ENCODE results near the gene STAC.
"Not testable (repeated sequence)": the region's sequence is repeated elsewhere in the genome, so short reads cannot be mapped to it uniquely, and the experiment has no call there.

Gene STAC

GRCh38 chr3:36496684-36497633 is 116.7 kb downstream of the STAC start:
- DNase-seq (ENCODE audit: low read depth, low spot score) = no peak
- H3K4me3 ChIP-seq (ENCODE audit: low read length) = no peak overlapping the region

GRCh38 chr3:36500053-36500452 is 119.7 kb downstream of the STAC start:
- not testable (repeated sequence) for DNase-seq (ENCODE audit: low read depth, low spot score); H3K4me3 ChIP-seq (ENCODE audit: low read length)

GRCh38 chr3:36501616-36502015 is 121.3 kb downstream of the STAC start:
- no peak overlapping the region for H3K4me3 ChIP-seq (ENCODE audit: low read length)
- no peak for DNase-seq (ENCODE audit: low read depth, low spot score)

GRCh38 chr3:36505393-36505792 is 125.1 kb downstream of the STAC start:
- no peak overlapping the region for H3K4me3 ChIP-seq (ENCODE audit: low read length)
- no peak for DNase-seq (ENCODE audit: low read depth, low spot score)

GRCh38 chr3:36511791-36512486 is 131.6 kb downstream of the STAC start:
- no peak overlapping the region for H3K4me3 ChIP-seq (ENCODE audit: low read length)
- no peak for DNase-seq (ENCODE audit: low read depth, low spot score)

- DNase-seq (ENCODE audit: low read depth, low spot score) = no peak
- no peak overlapping the region for H3K4me3 ChIP-seq (ENCODE audit: low read length)
Measured at GRCh38 chr3:36512555-36512954, 132.3 kb downstream of the STAC start.

GRCh38 chr3:36514171-36514570 is 133.9 kb downstream of the STAC start:
- DNase-seq (ENCODE audit: low read depth, low spot score) = no peak
- no peak overlapping the region for H3K4me3 ChIP-seq (ENCODE audit: low read length)

- no peak overlapping the region for H3K4me3 ChIP-seq (ENCODE audit: low read length)
- no peak for DNase-seq (ENCODE audit: low read depth, low spot score)
Measured at GRCh38 chr3:36519682-36520081, 139.4 kb downstream of the STAC start.

- H3K4me3 ChIP-seq (ENCODE audit: low read length) = no peak overlapping the region
Measured at GRCh38 chr3:36520241-36521006, 140.1 kb downstream of the STAC start.

GRCh38 chr3:36521007-36521379 is 140.7 kb downstream of the STAC start:
- DNase-seq (ENCODE audit: low read depth, low spot score) = no peak

More at GRCh38 chr3:36520241-36521006, 140.1 kb downstream of the STAC start:
- no peak for DNase-seq (ENCODE audit: low read depth, low spot score)

GRCh38 chr3:36524560-36524959 is 144.3 kb downstream of the STAC start:
- no peak for DNase-seq (ENCODE audit: low read depth, low spot score)
- H3K4me3 ChIP-seq (ENCODE audit: low read length) = no peak overlapping the region

More at GRCh38 chr3:36521007-36521379, 140.7 kb downstream of the STAC start:
- no peak overlapping the region for H3K4me3 ChIP-seq (ENCODE audit: low read length)

- no peak for DNase-seq (ENCODE audit: low read depth, low spot score)
- no peak overlapping the region for H3K4me3 ChIP-seq (ENCODE audit: low read length)
Measured at GRCh38 chr3:36525115-36525801, 145.0 kb downstream of the STAC start.

- no peak overlapping the region for H3K4me3 ChIP-seq (ENCODE audit: low read length)
- DNase-seq (ENCODE audit: low read depth, low spot score) = no peak
Measured at GRCh38 chr3:36538136-36538749, 157.9 kb downstream of the STAC start.

GRCh38 chr3:36540888-36541518 is 160.7 kb downstream of the STAC start:
- no peak overlapping the region for H3K4me3 ChIP-seq (ENCODE audit: low read length)
- no peak for DNase-seq (ENCODE audit: low read depth, low spot score)

- no peak overlapping the region for H3K4me3 ChIP-seq (ENCODE audit: low read length)
- DNase-seq (ENCODE audit: low read depth, low spot score) = no peak
Measured at GRCh38 chr3:36542186-36542585, 161.9 kb downstream of the STAC start.

GRCh38 chr3:36543276-36543997 is 163.1 kb downstream of the STAC start:
- DNase-seq (ENCODE audit: low read depth, low spot score) = no peak

GRCh38 chr3:36546226-36546625 is 165.9 kb downstream of the STAC start:
- H3K4me3 ChIP-seq (ENCODE audit: low read length) = no peak overlapping the region
- peak; percentile 75 for DNase-seq (ENCODE audit: low read depth, low spot score)

More at GRCh38 chr3:36543276-36543997, 163.1 kb downstream of the STAC start:
- H3K4me3 ChIP-seq (ENCODE audit: low read length) = no peak overlapping the region
